IMR-90 (cell line): ENCODE data around the gene FAXDC2. TPM values are rescaled to one million over a fixed set of nuclear protein-coding genes. Genes with fewer than 3 reads are reported as not detected.

Experiments used
- ATAC-seq: fragments of 200-7000 bp; cut with Tn5 transposase; 2 replicates; pipeline ENCODE4 v1.9.1; 2020; ENCODE audit warnings: low read depth, mild to moderate bottlenecking, moderate library complexity
- BruUV-seq: library from RNA; stranded (reverse); fragments of 400-500 nt; replicated peaks from 2 replicates; lab custom pipeline; 2021; lab: Mats Ljungman, UMichigan
- CTCF ChIA-PET: fragments of 300-600 bp; formaldehyde crosslinking; extraction: SDS; loops from one replicate; lab custom pipeline; 2021; ENCODE audit warnings: antibody characterized with exemption; lab: Yijun Ruan, JAX
- POLR2A ChIA-PET: fragments of 300-600 bp; sonication (Branson Sonifier 250); formaldehyde crosslinking; loops from one replicate; lab custom pipeline; 2022; ENCODE audit warnings: antibody characterized with exemption; ENCODE audit not compliant: unreplicated experiment; lab: Charles Lee
- DNase-seq: peaks from one replicate; pipeline ENCODE4 v3.0.0; 2013
- H2AFZ ChIP-seq: replicated peaks from 2 replicates; pipeline ENCODE3; 2013; ENCODE audit warnings: low read length, mild to moderate bottlenecking; ENCODE audit not compliant: poor library complexity
- H2AK5ac ChIP-seq: 2 replicates; pipeline ENCODE4 v1.6.1; 2013; ENCODE audit warnings: low read depth, low read length, inconsistent platforms
- H2AK9ac ChIP-seq: replicated peaks from 2 replicates; pipeline ENCODE3; 2013; ENCODE audit warnings: mild to moderate bottlenecking, low read depth, low read length, moderate library complexity; ENCODE audit not compliant: poor library complexity
- H2BK120ac ChIP-seq: 2 replicates; pipeline ENCODE4 v1.6.1; 2013; ENCODE audit warnings: low read depth, low read length, inconsistent platforms
- H2BK15ac ChIP-seq: 3 replicates; pipeline ENCODE4 v1.6.1; 2013; ENCODE audit warnings: low read depth, low read length, inconsistent platforms
- H2BK20ac ChIP-seq: 2 replicates; pipeline ENCODE4 v1.6.1; 2013; ENCODE audit warnings: low read depth, mild to moderate bottlenecking, inconsistent platforms, low read length, moderate library complexity
- H2BK5ac ChIP-seq: 2 replicates; pipeline ENCODE4 v1.6.1; 2013; ENCODE audit warnings: mild to moderate bottlenecking, low read depth, low read length, inconsistent platforms; ENCODE audit not compliant: poor library complexity, severe bottlenecking
- H3K14ac ChIP-seq: replicated peaks from 2 replicates; pipeline ENCODE4 v1.6.1; 2013; ENCODE audit warnings: low read depth, low read length, inconsistent platforms
- H3K18ac ChIP-seq: 2 replicates; pipeline ENCODE4 v1.6.1; 2013; ENCODE audit warnings: low read depth, low read length, control low read depth
- H3K23ac ChIP-seq: 2 replicates; pipeline ENCODE4 v1.6.1; 2013; ENCODE audit warnings: low read depth, low read length, inconsistent platforms
- H3K27ac ChIP-seq: 2 replicates; pipeline ENCODE4 v1.5.1; 2013; ENCODE audit warnings: mild to moderate bottlenecking, control low read depth, low read length; ENCODE audit not compliant: insufficient read depth
- H3K27me3 ChIP-seq: 2 replicates; pipeline ENCODE4 v1.6.1; 2013; ENCODE audit warnings: low read length; ENCODE audit not compliant: control insufficient read depth, insufficient read depth
- H3K36me3 ChIP-seq: 2 replicates; pipeline ENCODE4 v1.6.1; 2013; ENCODE audit warnings: low read length, mixed read lengths; ENCODE audit not compliant: control insufficient read depth, insufficient read depth
- H3K4ac ChIP-seq: 2 replicates; pipeline ENCODE4 v1.6.1; 2013; ENCODE audit warnings: low read depth, low read length, inconsistent platforms
- H3K4me1 ChIP-seq: 2 replicates; pipeline ENCODE4 v1.6.1; 2013; ENCODE audit warnings: low read length, mixed read lengths; ENCODE audit not compliant: control insufficient read depth, insufficient read depth
- H3K4me2 ChIP-seq: 2 replicates; pipeline ENCODE4 v1.6.1; 2013; ENCODE audit warnings: low read depth, mild to moderate bottlenecking, control low read depth, low read length, moderate library complexity
- H3K4me3 ChIP-seq: 2 replicates; pipeline ENCODE4 v1.5.1; 2013; ENCODE audit warnings: low read depth, mild to moderate bottlenecking, control low read depth, low read length, moderate library complexity; ENCODE audit not compliant: insufficient read depth
- H3K56ac ChIP-seq: 2 replicates; pipeline ENCODE4 v1.6.1; 2013; ENCODE audit warnings: low read length, inconsistent platforms; ENCODE audit not compliant: insufficient read depth; ENCODE audit errors: extremely low read depth
- H3K79me1 ChIP-seq, 2 experiments: 2 replicates each; pipeline ENCODE4 v1.6.1; 2013; ENCODE audit warnings: low read length in 2 of 2, inconsistent platforms in 1 of 2, low read depth in 1 of 2
- H3K9ac ChIP-seq: 2 replicates; pipeline ENCODE4 v1.6.1; 2013; ENCODE audit warnings: low read depth, low read length, control low read depth
- H3K9me1 ChIP-seq: 2 replicates; pipeline ENCODE4 v1.6.1; 2013; ENCODE audit warnings: low read length, inconsistent platforms; ENCODE audit not compliant: insufficient read depth
- H3K9me3 ChIP-seq: 2 replicates; pipeline ENCODE4 v1.6.1; 2013; ENCODE audit warnings: low read length; ENCODE audit not compliant: control insufficient read depth, insufficient read depth
- H4K20me1 ChIP-seq: 2 replicates; pipeline ENCODE4 v1.6.1; 2013; ENCODE audit warnings: low read length, inconsistent platforms; ENCODE audit not compliant: insufficient read depth
- H4K5ac ChIP-seq: 2 replicates; pipeline ENCODE4 v1.6.1; 2013; ENCODE audit warnings: mild to moderate bottlenecking, low read depth, low read length, control low read depth
- H4K8ac ChIP-seq, 2 experiments: 2 replicates each; pipeline ENCODE4 v1.6.1; 2013; ENCODE audit warnings: low read depth in 2 of 2, low read length in 2 of 2, control low read depth in 1 of 2, inconsistent platforms in 1 of 2
- H4K91ac ChIP-seq: 2 replicates; pipeline ENCODE4 v1.6.1; 2013; ENCODE audit warnings: low read depth, low read length, inconsistent platforms; ENCODE audit not compliant: insufficient read depth
- BHLHE40 ChIP-seq: fragments of 150-350 bp; IDR thresholded peaks from 2 replicates; pipeline ENCODE4 v1.6.1; 2016; ENCODE audit warnings: mild to moderate bottlenecking, low read depth, low read length
- CEBPB ChIP-seq: IDR thresholded peaks from 2 replicates; pipeline ENCODE4 v1.6.1; 2012; ENCODE audit warnings: low read depth, low read length, improper control_type of control experiment
- CHD1 ChIP-seq: IDR thresholded peaks from 2 replicates; pipeline ENCODE4 v1.6.1; 2012; ENCODE audit warnings: low read depth, low read length, improper control_type of control experiment
- CTCF ChIP-seq: conservative IDR thresholded peaks from 2 replicates; pipeline ENCODE4 v1.5.1; 2012; ENCODE audit warnings: mild to moderate bottlenecking, low read depth, low read length, improper control_type of control experiment
- ELK1 ChIP-seq: fragments of 150-350 bp; IDR thresholded peaks from 2 replicates; pipeline ENCODE4 v1.6.1; 2016; ENCODE audit warnings: low read depth, mild to moderate bottlenecking, low read length, moderate library complexity, borderline replicate concordance
- FOS ChIP-seq: fragments of 150-350 bp; IDR thresholded peaks from 2 replicates; pipeline ENCODE4 v1.6.1; 2016; ENCODE audit warnings: low read depth, low read length
- MAFK ChIP-seq: IDR thresholded peaks from 2 replicates; pipeline ENCODE4 v1.6.1; 2012; ENCODE audit warnings: low read depth, low read length, improper control_type of control experiment
- MAZ ChIP-seq: IDR thresholded peaks from 2 replicates; pipeline ENCODE4 v1.6.1; 2012; ENCODE audit warnings: low read depth, mild to moderate bottlenecking, low read length, improper control_type of control experiment, moderate library complexity, borderline replicate concordance
- MXI1 ChIP-seq: IDR thresholded peaks from 2 replicates; pipeline ENCODE4 v1.6.1; 2012; ENCODE audit warnings: low read depth, mild to moderate bottlenecking, low read length, moderate library complexity, borderline replicate concordance
- NFE2L2 ChIP-seq: fragments of 150-350 bp; IDR thresholded peaks from 2 replicates; pipeline ENCODE4 v1.6.1; 2016; ENCODE audit warnings: low read depth, mild to moderate bottlenecking, low read length
- POLR2A ChIP-seq: IDR thresholded peaks from 2 replicates; pipeline ENCODE4 v1.6.1; 2012; ENCODE audit warnings: mild to moderate bottlenecking, low read depth, low read length
- RAD21 ChIP-seq: IDR thresholded peaks from 2 replicates; pipeline ENCODE4 v1.6.1; 2012; ENCODE audit warnings: low read length, improper control_type of control experiment
- RCOR1 ChIP-seq: IDR thresholded peaks from 2 replicates; pipeline ENCODE4 v1.6.1; 2012; ENCODE audit warnings: mild to moderate bottlenecking, low read length, improper control_type of control experiment; ENCODE audit not compliant: insufficient replicate concordance
- RFX5 ChIP-seq: IDR thresholded peaks from 2 replicates; pipeline ENCODE4 v1.8.0; 2012; ENCODE audit warnings: low read depth, mild to moderate bottlenecking, low read length, moderate library complexity
- SMC3 ChIP-seq: fragments of 150-350 bp; IDR thresholded peaks from 2 replicates; pipeline ENCODE4 v1.6.1; 2016; ENCODE audit warnings: low read depth, mild to moderate bottlenecking, antibody characterized with exemption, low read length, moderate library complexity
- USF2 ChIP-seq: fragments of 150-350 bp; IDR thresholded peaks from 2 replicates; pipeline ENCODE4 v1.6.1; 2017; ENCODE audit warnings: mild to moderate bottlenecking, antibody characterized with exemption, low read length, low read depth
- WGBS, 2 experiments: methylation state at CpG; one replicate each; pipeline versions ENCODE4 v1.1.5 to v1.1.7; 2013; ENCODE audit warnings: missing lambda C conversion rate in 2 of 2; ENCODE audit not compliant: insufficient read length in 1 of 2; ENCODE audit errors: extremely low coverage in 2 of 2; 5-methylcytosine and 5-hydroxymethylcytosine counted together
- dilution Hi-C: fragments of 300-500 bp; cut with HindIII; formaldehyde crosslinking; loops from one replicate; pipeline ENCODE4 v1.14.3; 2018; ENCODE audit warnings: low sequenced_read_pairs; ENCODE audit not compliant: unreplicated experiment
- in situ Hi-C: fragments of 300-500 bp; cut with MboI; formaldehyde crosslinking; loops from 3 replicates; pipeline ENCODE4 v1.14.3; 2019; ENCODE audit warnings: low sequenced_read_pairs, inconsistent platforms, mixed read lengths
- intact Hi-C: fragments of 100-400 bp; cut with micrococcal nuclease; formaldehyde crosslinking; loops from 2 replicates; pipeline ENCODE4 v1.10.0; 2022
- polyA plus RNA-seq, 3 experiments: library from polyadenylated mRNA; depleted of rRNA; stranded (reverse); fragments of >200 nt; gene quantifications; 2 replicates each; pipeline ENCODE4 v1.2.3, GENCODE V29; 2012; ENCODE audit warnings: low replicate concordance in 1 of 3
- total RNA-seq: library from RNA; depleted of rRNA; stranded (reverse); fragments of >200 nt; gene quantifications from 2 replicates; pipeline ENCODE4 v1.2.3, GENCODE V29; 2012

The FAXDC2 gene
- total and polyA plus RNA-seq, 2 of the 4 experiments (the other 2 are of a cell fraction) = 4.3 to 8.9 TPM

- Histone ChIP-seq H3K23ac (no peak overlapping the region), H2BK120ac (no peak overlapping the region), H3K4ac (no peak overlapping the region), H3K56ac (no peak overlapping the region), H4K5ac (no peak overlapping the region), H2AK9ac (no peak overlapping the region), H2AK5ac (no peak overlapping the region), H3K14ac (no peak overlapping the region), H3K27me3 (no peaks in the 10 kb centered on the region), H3K27ac (no peak overlapping the region), H2BK15ac (no peak overlapping the region), H3K4me3 (no peak overlapping the region), H3K4me1 (peaks cover 2% of the 10 kb centered on the region), H4K20me1 (peaks cover 7% of the 10 kb centered on the region; the same call in 1 of the 2 replicates), H3K9me3 (no peaks in the 10 kb centered on the region), H2BK20ac (no peak overlapping the region), H3K79me1 (peaks cover 0 to 3% of the 10 kb centered on the region in 2 experiments; a peak in 1 of 4 replicates), H2BK5ac (no peak overlapping the region), H4K91ac (no peak overlapping the region), H3K9ac (no peak overlapping the region), H3K9me1 (peaks cover 10% of the 10 kb centered on the region), H3K4me2 (no peak overlapping the region), H4K8ac (no peak overlapping the region), H3K36me3 (peaks cover 28% of the 10 kb centered on the region; the same call in 1 of the 2 replicates), H3K18ac (no peak overlapping the region), H2AFZ (no peak overlapping the region)
- in situ Hi-C loops = no loop called here
- DNase-seq = no peak
- no peak for TF ChIP-seq BHLHE40
- TF ChIP-seq POLR2A = no peak
- TF ChIP-seq FOS = no peak
- no peak for TF ChIP-seq RAD21
- no peak for TF ChIP-seq MXI1
- no peak for TF ChIP-seq ELK1
- no peak for TF ChIP-seq SMC3
- no peak for TF ChIP-seq CEBPB
- no peak for TF ChIP-seq RCOR1
- no peak for TF ChIP-seq MAZ
- no peak for TF ChIP-seq CHD1
- no peak for TF ChIP-seq CTCF
- TF ChIP-seq NFE2L2 = no peak
- no peak for TF ChIP-seq RFX5
- TF ChIP-seq USF2 = no peak
- TF ChIP-seq MAFK = no peak
- intact Hi-C loops = no loop called here
- ATAC-seq = no peak
- POLR2A ChIA-PET = no interaction called here
- CTCF ChIA-PET = no interaction called here
- BruUV-seq = no TSS peak
- WGBS, 2 experiments = 100% methylated on average over 1 of the region's 7 CpGs; no CpG with 5 or more reads in 1 of the 2 experiments
- dilution Hi-C loops = no loop called here
These were observed 19.0 kb downstream of the FAXDC2 start for GRCh38 chr5:154831451-154831850.
